Retinal pigment epithelial cell (primary cell): ENCODE measurements around the gene ANO7.

Experiments used
- DNase-seq: peaks from one replicate; pipeline ENCODE4 v3.0.0-alpha.2; 2010; ENCODE audit warnings: low read depth
- H3K4me3 ChIP-seq: 2 replicates; pipeline ENCODE4 v1.5.1; 2011; ENCODE audit warnings: mild to moderate bottlenecking, low read length, control low read depth, moderate library complexity
- TF ChIP-seq, protein P1 (sequence below): conservative IDR thresholded peaks from 2 replicates; pipeline ENCODE4 v1.5.1; 2011; ENCODE audit warnings: low read depth, low read length, control low read depth, inconsistent platforms

Gene ANO7

DNA sequence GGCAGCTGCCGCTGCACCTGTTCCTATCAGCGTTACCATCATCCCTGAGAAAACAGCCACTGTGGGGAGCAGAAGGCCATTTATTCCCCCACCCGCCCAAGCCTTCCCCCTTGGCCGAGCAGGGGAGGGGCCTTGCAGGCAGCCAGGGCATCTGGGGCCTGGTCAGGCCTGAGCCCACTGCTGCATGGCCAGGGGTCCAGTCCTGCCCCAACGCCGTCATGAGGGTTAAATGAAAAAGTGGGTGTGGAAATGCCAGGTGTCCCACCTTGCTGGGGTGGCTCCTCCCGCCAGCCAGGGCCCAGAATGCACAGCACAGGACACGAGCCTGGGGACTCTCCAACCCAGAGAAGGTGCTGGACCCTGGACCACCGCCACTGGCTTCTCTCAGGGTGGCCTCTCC, 14.2 kb downstream of the ANO7 start:
- H3K4me3 ChIP-seq = no peak overlapping the region
- DNase-seq = no peak
- TF ChIP-seq, protein P1, sequence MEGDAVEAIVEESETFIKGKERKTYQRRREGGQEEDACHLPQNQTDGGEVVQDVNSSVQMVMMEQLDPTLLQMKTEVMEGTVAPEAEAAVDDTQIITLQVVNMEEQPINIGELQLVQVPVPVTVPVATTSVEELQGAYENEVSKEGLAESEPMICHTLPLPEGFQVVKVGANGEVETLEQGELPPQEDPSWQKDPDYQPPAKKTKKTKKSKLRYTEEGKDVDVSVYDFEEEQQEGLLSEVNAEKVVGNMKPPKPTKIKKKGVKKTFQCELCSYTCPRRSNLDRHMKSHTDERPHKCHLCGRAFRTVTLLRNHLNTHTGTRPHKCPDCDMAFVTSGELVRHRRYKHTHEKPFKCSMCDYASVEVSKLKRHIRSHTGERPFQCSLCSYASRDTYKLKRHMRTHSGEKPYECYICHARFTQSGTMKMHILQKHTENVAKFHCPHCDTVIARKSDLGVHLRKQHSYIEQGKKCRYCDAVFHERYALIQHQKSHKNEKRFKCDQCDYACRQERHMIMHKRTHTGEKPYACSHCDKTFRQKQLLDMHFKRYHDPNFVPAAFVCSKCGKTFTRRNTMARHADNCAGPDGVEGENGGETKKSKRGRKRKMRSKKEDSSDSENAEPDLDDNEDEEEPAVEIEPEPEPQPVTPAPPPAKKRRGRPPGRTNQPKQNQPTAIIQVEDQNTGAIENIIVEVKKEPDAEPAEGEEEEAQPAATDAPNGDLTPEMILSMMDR = no peak

DNA sequence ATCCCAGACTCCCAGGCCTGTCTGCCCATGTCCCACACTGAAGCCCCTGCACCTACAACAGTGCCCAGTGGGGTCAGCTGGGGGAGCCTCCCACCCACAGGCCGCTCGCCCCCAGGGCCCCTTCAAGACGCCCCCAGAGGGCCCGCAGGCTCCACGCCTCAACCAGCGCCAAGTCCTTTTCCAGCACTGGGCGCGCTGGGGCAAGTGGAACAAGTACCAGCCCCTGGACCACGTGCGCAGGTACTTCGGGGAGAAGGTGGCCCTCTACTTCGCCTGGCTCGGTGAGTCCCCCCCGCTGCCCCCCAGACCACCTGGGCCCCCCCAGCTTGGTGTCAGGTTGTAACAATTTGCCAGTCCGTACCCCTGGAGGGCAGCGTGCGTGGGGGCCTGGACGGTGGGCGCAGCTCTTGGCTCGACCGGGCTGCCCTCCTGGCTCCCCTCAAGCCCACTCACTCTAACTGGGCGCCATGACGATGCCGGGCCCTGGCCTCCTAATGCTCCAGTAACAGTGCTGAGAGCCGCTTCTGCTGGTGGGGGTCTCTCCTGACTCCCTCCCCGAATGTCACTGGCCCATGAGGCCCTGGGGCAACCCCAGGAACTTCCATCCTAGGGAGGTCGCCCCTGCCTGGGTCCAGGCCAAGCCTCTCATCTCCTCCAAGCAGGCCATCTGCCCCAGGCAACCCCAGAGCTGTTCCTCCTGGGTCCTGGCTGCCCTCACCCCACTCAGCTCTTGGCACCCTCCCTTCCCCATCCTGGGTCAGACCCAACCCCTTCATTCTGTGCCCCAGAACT, 14.9 kb downstream of the ANO7 start:
- no peak for DNase-seq
- H3K4me3 ChIP-seq = no peak overlapping the region
- TF ChIP-seq, protein P1 = no peak

DNA sequence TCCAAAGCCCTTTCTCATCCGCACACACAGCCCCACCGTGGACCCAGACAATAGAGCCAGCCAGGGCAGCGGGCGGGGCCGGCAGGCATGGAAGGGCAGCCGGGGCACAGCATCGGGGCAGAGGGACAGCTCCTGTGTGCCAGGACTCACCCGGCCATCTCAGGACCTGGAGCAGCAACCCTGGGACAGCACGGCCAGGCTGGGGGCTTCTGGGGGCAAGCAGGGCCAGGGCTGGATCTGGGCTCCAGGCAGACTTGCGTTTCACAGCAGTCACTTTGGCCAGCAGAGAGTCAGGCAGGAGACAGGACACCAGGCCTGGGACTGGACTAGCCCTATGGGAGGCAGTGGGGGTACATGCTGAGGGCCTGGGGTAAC, 15.5 kb downstream of the ANO7 start:
- TF ChIP-seq, protein P1 = no peak
- no peak overlapping the region for H3K4me3 ChIP-seq
- DNase-seq = no peak

DNA sequence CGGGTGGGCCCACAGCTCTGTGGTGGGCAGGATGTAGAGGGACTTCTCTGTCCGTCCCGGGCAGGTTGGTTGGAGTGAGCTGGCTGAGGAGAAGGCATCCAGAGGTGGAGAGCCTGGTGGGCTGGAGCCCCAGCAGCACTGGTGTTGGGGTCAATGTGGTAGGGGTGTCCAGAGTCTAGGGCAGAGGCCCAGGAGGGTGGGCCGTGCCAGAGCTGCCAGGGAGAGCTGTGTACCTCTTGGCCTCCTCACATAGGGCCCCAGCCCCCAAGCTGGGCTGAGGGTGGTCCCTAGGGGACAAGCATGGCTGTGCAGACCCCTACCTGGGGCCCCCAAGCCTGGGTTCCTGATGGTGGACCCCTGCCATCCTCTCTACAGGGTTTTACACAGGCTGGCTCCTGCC, 16.0 kb downstream of the ANO7 start:
- no peak overlapping the region for H3K4me3 ChIP-seq
- TF ChIP-seq, protein P1 = no peak
- DNase-seq = no peak

DNA sequence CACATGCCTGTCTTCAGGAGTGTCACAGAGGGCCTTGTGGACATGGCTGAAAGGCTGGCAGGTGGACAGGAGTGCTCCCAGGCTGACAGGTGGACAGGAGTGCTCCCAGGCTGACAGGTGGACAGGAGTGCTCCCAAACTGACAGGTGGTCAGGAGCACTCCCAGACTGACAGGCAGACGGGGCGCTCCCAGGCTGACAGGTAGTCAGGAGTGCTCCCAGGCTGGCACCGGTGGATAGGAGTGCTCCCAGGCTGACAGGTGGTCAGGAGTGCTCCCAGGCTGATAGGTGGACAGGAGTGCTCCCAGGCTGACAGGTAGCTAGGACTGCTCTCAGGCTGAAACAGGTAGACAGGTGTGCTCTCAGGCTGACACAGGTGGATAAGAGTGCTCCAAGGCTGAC, 16.6 kb downstream of the ANO7 start:
- TF ChIP-seq, protein P1 = no peak
- H3K4me3 ChIP-seq = no peak overlapping the region
- no peak for DNase-seq

DNA sequence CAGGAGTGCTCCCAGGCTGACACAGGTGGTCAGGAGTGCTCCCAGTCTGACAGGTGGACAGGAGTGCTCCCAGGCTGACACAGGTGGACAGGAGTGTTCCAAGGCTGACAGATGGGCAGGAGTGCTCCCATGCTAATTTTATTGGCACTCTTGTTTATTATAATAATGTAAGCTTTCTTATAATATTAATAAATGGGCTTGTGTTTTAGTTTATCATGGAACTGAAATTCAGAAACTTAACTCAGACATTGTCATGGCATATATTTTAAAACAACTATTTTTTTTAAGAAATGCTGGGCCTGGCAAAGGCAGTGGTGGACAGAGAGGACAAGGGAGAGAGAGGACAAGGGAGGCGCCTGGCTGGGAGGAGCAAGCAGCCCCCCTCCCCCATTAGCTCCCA, 18.7 kb downstream of the ANO7 start:
- no peak overlapping the region for H3K4me3 ChIP-seq
- DNase-seq = no peak
- TF ChIP-seq, protein P1 = no peak

DNA sequence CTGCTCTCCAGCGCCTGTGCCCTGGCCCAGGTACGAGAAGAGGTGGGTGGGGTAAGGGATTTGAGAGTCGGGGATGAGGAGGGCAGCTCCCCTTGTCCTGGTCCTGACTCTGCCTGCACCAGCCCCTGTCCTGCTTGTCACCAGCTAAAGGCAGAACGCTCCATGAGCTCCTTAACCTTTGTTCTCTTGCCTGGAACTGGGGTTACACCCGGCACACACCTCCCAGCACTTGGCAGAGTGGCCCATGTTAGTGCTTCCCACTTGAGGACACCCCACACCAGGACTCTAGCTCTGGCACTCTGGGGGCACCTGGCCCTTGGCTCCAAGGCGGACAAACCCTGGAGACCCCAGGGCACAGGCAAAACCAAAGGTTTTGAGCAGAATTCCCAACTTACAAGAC, 19.2 kb downstream of the ANO7 start:
- DNase-seq = no peak
- TF ChIP-seq, protein P1 = no peak
- no peak overlapping the region for H3K4me3 ChIP-seq
